ENCODE data around the gene NAA15.
A peak's percentile ranks its signal among the peaks of the same experiment; 100 is the strongest.
"Not testable (repeated sequence)": the region's sequence is repeated elsewhere in the genome, so short reads cannot be mapped to it uniquely, and the experiment has no call there.

Gene NAA15

GRCh38 chr4:139297001-139297410 is 4.3 kb upstream of the NAA15 start:
- DNase-seq, result no peak

- DNase-seq, result no peak
Observed at GRCh38 chr4:139299536-139299935, 1.8 kb upstream of the NAA15 start.

- DNase-seq, result peak in 9 of 56 donors; percentile 36 to 60 (median 51)
Observed at GRCh38 chr4:139300431-139301112, 733 bp upstream of the NAA15 start.

GRCh38 chr4:139301821-139302611 is 711 bp downstream of the NAA15 start, which contains the start of gene NDUFC1:
NDUFC1 (minus strand) TSS chr4:139302477; CDS start chr4:139295798, 6,679 bp downstream.
- peak in 45 of 56 donors; percentile 5 to 76 (median 51) for DNase-seq

- DNase-seq, result no peak
Observed at GRCh38 chr4:139304920-139305319, 3.6 kb downstream of the NAA15 start.

- no peak for DNase-seq
Observed at GRCh38 chr4:139311909-139312308, 10.6 kb downstream of the NAA15 start.

- no peak for DNase-seq
Observed at GRCh38 chr4:139312552-139313332, 11.4 kb downstream of the NAA15 start.

GRCh38 chr4:139313414-139313813 is 12.1 kb downstream of the NAA15 start:
- not testable (repeated sequence) for DNase-seq

GRCh38 chr4:139314047-139314800 is 12.9 kb downstream of the NAA15 start:
- no peak for DNase-seq

GRCh38 chr4:139315221-139315675 is 13.9 kb downstream of the NAA15 start:
- DNase-seq, result no peak

- no peak for DNase-seq
Observed at GRCh38 chr4:139316733-139317132, 15.4 kb downstream of the NAA15 start.

- no peak for DNase-seq
Observed at GRCh38 chr4:139317635-139318034, 16.3 kb downstream of the NAA15 start.

- DNase-seq, result no peak
Observed at GRCh38 chr4:139319571-139319970, 18.3 kb downstream of the NAA15 start.

GRCh38 chr4:139322070-139322469 is 20.8 kb downstream of the NAA15 start:
- DNase-seq, result not testable (repeated sequence)

- DNase-seq, result not testable (repeated sequence)
Observed at GRCh38 chr4:139322541-139322940, 21.2 kb downstream of the NAA15 start.

- DNase-seq, result no peak
Observed at GRCh38 chr4:139324620-139325019, 23.3 kb downstream of the NAA15 start.

- DNase-seq, result no peak
Observed at GRCh38 chr4:139329665-139330200, 28.4 kb downstream of the NAA15 start.

- peak in 2 of 56 donors; percentile 1 to 4 for DNase-seq
Observed at GRCh38 chr4:139330283-139330682, 29.0 kb downstream of the NAA15 start.

- no peak for DNase-seq
Observed at GRCh38 chr4:139331185-139331584, 29.9 kb downstream of the NAA15 start.

GRCh38 chr4:139333046-139333445 is 31.7 kb downstream of the NAA15 start:
- no peak for DNase-seq

GRCh38 chr4:139337612-139338011 is 36.3 kb downstream of the NAA15 start:
- no peak for DNase-seq

Data from nucleus accumbens (tissue), 56 donors.